LNCaP clone FGC (cell line): Measurements from ENCODE around the gene PPP1R7.

Experiments
- DNase-seq: peaks from one replicate; pipeline ENCODE4 v3.0.0-alpha.2; 2011; ENCODE audit warnings: low read depth
- H3K4me3 ChIP-seq: 2 replicates; pipeline ENCODE4 v1.5.1; 2011; ENCODE audit warnings: mild to moderate bottlenecking, low read depth, low read length, control low read depth
- CTCF ChIP-seq: IDR thresholded peaks from 2 replicates; pipeline ENCODE4 v1.5.1; 2012; ENCODE audit warnings: mild to moderate bottlenecking; ENCODE audit not compliant: control insufficient read depth, insufficient read depth; ENCODE audit errors: extremely low read depth

The PPP1R7 gene

GRCh38 chr2:241122376-241123002 lies 27.8 kb upstream of the PPP1R7 start:
- DNase-seq = no peak
- no peak overlapping the region for H3K4me3 ChIP-seq
- TF ChIP-seq CTCF = no peak

- H3K4me3 ChIP-seq = peak overlapping the region; percentile 28
- no peak for TF ChIP-seq CTCF
- peak; percentile 98 for DNase-seq
These were observed 26.3 kb upstream of the PPP1R7 start for GRCh38 chr2:241123816-241124536.

GRCh38 chr2:241125626-241126025 lies 24.6 kb upstream of the PPP1R7 start:
- no peak for DNase-seq

GRCh38 chr2:241126201-241126611 lies 24.1 kb upstream of the PPP1R7 start:
- peak overlapping the region; percentile 49 for H3K4me3 ChIP-seq
- DNase-seq = peak; percentile 96
- no peak for TF ChIP-seq CTCF

More at GRCh38 chr2:241125626-241126025, 24.6 kb upstream of the PPP1R7 start:
- H3K4me3 ChIP-seq = peak overlapping the region; percentile 49
- no peak for TF ChIP-seq CTCF

- TF ChIP-seq CTCF = no peak
- H3K4me3 ChIP-seq = peak overlapping the region; percentile 49
- no peak for DNase-seq
These were observed 23.5 kb upstream of the PPP1R7 start for GRCh38 chr2:241126771-241127202.

- no peak for TF ChIP-seq CTCF
- H3K4me3 ChIP-seq = no peak overlapping the region
- no peak for DNase-seq
These were observed 22.0 kb upstream of the PPP1R7 start for GRCh38 chr2:241128266-241128665.
